IMR-90 (cell line): Measurements from ENCODE around the gene PHKB.

Source experiments
- CTCF ChIP-seq: conservative IDR thresholded peaks from 2 replicates; pipeline ENCODE4 v1.5.1; 2012; ENCODE audit warnings: mild to moderate bottlenecking, low read depth, low read length, improper control_type of control experiment
- MXI1 ChIP-seq: IDR thresholded peaks from 2 replicates; pipeline ENCODE4 v1.6.1; 2012; ENCODE audit warnings: low read depth, mild to moderate bottlenecking, low read length, moderate library complexity, borderline replicate concordance
- SMC3 ChIP-seq: fragments of 150-350 bp; IDR thresholded peaks from 2 replicates; pipeline ENCODE4 v1.6.1; 2016; ENCODE audit warnings: low read depth, mild to moderate bottlenecking, antibody characterized with exemption, low read length, moderate library complexity

- TF ChIP-seq CTCF (no peak), MXI1 (no peak), SMC3 (0 out of 2 replicates have a peak, but pooled peaks have one; percentile 2)
Measured at GRCh38 chr16:47713225-47713595, 252.1 kb downstream of the PHKB start.
